ENCODE results near the gene UGGT1.

The UGGT1 gene

GRCh38 chr2:128219891-128220290, 128.9 kb downstream of the UGGT1 start:
- DNase-seq, result no peak

- no peak for DNase-seq
Observed at GRCh38 chr2:128227862-128228261, 136.9 kb downstream of the UGGT1 start.

GRCh38 chr2:128228894-128229293, 137.9 kb downstream of the UGGT1 start:
- DNase-seq, result no peak

- DNase-seq, result peak; percentile 79 to 82
Observed at GRCh38 chr2:128232965-128233789, 142.2 kb downstream of the UGGT1 start.

- DNase-seq, result no peak
Observed at GRCh38 chr2:128233790-128234395, 142.9 kb downstream of the UGGT1 start.

GRCh38 chr2:128234613-128235012, 143.6 kb downstream of the UGGT1 start:
- no peak for DNase-seq

- DNase-seq, result no peak
Observed at GRCh38 chr2:128235581-128235980, 144.6 kb downstream of the UGGT1 start.

- no peak for DNase-seq
Observed at GRCh38 chr2:128236491-128237035, 145.6 kb downstream of the UGGT1 start.

- no peak for DNase-seq
Observed at GRCh38 chr2:128237081-128237534, 146.1 kb downstream of the UGGT1 start.

- DNase-seq, result no peak
Observed at GRCh38 chr2:128237911-128238697, 147.1 kb downstream of the UGGT1 start.

GRCh38 chr2:128241896-128242295, 150.9 kb downstream of the UGGT1 start:
- DNase-seq, result no peak

All from CD4-positive, alpha-beta T cell treated with Interleukin-1 beta for 1 hour (primary cell).